Caco-2 (cell line): ENCODE measurements around the gene NQO1. TPM values are rescaled to one million over a fixed set of nuclear protein-coding genes. Genes with fewer than 3 reads are reported as not detected.

Source experiments
- BruUV-seq: library from RNA; stranded (reverse); fragments of 400-500 nt; replicated peaks from 2 replicates; lab custom pipeline; 2021; lab: Mats Ljungman, UMichigan
- CTCF ChIA-PET: fragments of 300-600 bp; sonication (Branson Sonifier 250); formaldehyde crosslinking; loops from one replicate; lab custom pipeline; 2022; ENCODE audit warnings: antibody characterized with exemption; lab: Charles Lee
- POLR2A ChIA-PET: fragments of 300-600 bp; sonication (Branson Sonifier 250); formaldehyde crosslinking; loops from one replicate; lab custom pipeline; 2022; ENCODE audit warnings: antibody characterized with exemption; lab: Charles Lee
- DNase-seq, 2 experiments: peaks; one replicate each; pipeline versions ENCODE4 v3.0.0 to v3.0.0-alpha.2; 2020 to 2022
- H3K27me3 ChIP-seq: replicated peaks from 2 replicates; pipeline ENCODE4 v1.6.0; 2011; ENCODE audit warnings: low read length; ENCODE audit not compliant: control insufficient read depth, insufficient read depth
- H3K36me3 ChIP-seq: 2 replicates; pipeline ENCODE4 v1.5.1; 2011; ENCODE audit warnings: low read length; ENCODE audit not compliant: control insufficient read depth, insufficient read depth
- H3K4me1 ChIP-seq: fragments of 250-450 bp; sonication (Bioruptor Pico); 2 replicates; pipeline ENCODE4 v1.5.1; 2020; ENCODE audit warnings: mild to moderate bottlenecking
- H3K4me3 ChIP-seq: 2 replicates; pipeline ENCODE4 v1.5.1; 2011; ENCODE audit warnings: low read depth, mild to moderate bottlenecking, control low read depth, low read length
- H3K9me3 ChIP-seq: fragments of 250-450 bp; sonication (Bioruptor Pico); 2 replicates; pipeline ENCODE4 v1.5.1; 2020; ENCODE audit warnings: mild to moderate bottlenecking, moderate library complexity
- H3K27ac Mint-ChIP-seq: one replicate; pipeline ENCODE4 v1.8.0; 2022; ENCODE audit warnings: mixed read lengths; ENCODE audit not compliant: unreplicated experiment
- H3K27me3 Mint-ChIP-seq: one replicate; pipeline ENCODE4 v1.8.0; 2022; ENCODE audit warnings: mixed read lengths; ENCODE audit not compliant: insufficient read depth, unreplicated experiment
- H3K36me3 Mint-ChIP-seq: one replicate; pipeline ENCODE4 v1.8.0; 2022; ENCODE audit warnings: mild to moderate bottlenecking, mixed read lengths; ENCODE audit not compliant: insufficient read depth, unreplicated experiment
- H3K4me1 Mint-ChIP-seq: one replicate; pipeline ENCODE4 v1.8.0; 2022; ENCODE audit warnings: low read depth, mixed read lengths; ENCODE audit not compliant: unreplicated experiment
- H3K4me3 Mint-ChIP-seq: one replicate; pipeline ENCODE4 v1.8.0; 2022; ENCODE audit warnings: mild to moderate bottlenecking, moderate library complexity, mixed read lengths; ENCODE audit not compliant: unreplicated experiment
- H3K9me3 Mint-ChIP-seq: one replicate; pipeline ENCODE4 v1.8.0; 2022; ENCODE audit warnings: mixed read lengths; ENCODE audit not compliant: unreplicated experiment
- CTCF ChIP-seq, 2 experiments: fragments of 200-600 bp in 1 of 2; IDR thresholded peaks; 1 replicate in 1 of 2; 2 replicates in 1 of 2; pipeline versions ENCODE4 v1.5.1 to v1.8.0; 2011 to 2022; ENCODE audit warnings: antibody characterized with exemption in 1 of 2, control low read depth in 1 of 2, inconsistent platforms in 1 of 2, low read depth in 1 of 2, low read length in 1 of 2, mild to moderate bottlenecking in 1 of 2, moderate library complexity in 1 of 2; ENCODE audit not compliant: insufficient read depth in 1 of 2, severe bottlenecking in 1 of 2, unreplicated experiment in 1 of 2
- intact Hi-C: fragments of 100-400 bp; cut with micrococcal nuclease; formaldehyde crosslinking; loops from one replicate; pipeline ENCODE4 v1.10.0; 2022; ENCODE audit not compliant: unreplicated experiment
- total RNA-seq: library from RNA; stranded (reverse); gene quantifications from 2 replicates; pipeline ENCODE4 v1.2.3, GENCODE V29; 2022

The NQO1 gene
- total RNA-seq, 1 experiment from 2014 or later, result 119 TPM

DNA sequence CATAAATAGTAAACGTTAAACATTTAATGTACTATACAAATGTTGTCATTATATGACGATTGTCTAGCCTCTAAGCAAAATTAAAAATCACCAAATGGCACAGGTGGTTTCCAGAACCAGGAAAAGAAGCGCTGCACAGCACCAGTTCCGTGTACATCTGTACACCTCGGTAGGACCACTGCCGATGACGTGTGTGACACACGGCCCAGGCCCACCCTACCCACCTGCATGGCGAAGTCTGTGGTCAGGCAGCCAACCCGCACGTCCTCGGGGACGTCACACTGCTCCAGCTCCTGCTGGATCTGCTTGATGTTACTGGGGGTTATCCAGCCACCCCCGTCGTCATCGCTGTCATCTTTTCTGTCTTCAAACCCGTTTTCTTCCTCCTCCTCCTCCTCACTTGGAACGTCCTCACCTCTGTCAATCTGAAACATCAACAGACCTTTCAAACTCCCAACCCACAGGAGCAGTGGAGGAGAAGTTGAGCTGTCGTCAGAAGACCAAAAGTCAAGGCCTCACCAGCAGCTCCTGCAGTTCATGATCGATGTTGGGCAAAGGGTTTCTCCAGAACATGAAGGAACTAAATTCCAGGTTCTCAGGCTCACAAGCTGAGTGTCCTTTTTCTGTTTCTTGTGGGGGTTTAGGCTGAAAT, 22.5 kb upstream of the NQO1 start:
- POLR2A ChIA-PET, result interaction anchor here (0.6 kb wide), 1 partner anchor 24 kb away, joined by 3 read pairs; no protein-coding TSS in a partner anchor
- intact Hi-C loops, result no loop called here

GRCh38 chr16:69747115-69747514, 20.8 kb upstream of the NQO1 start:
- intact Hi-C loops, result no loop called here
- POLR2A ChIA-PET, result no interaction called here
- no peaks in the 10 kb centered on the region for H3K27me3 ChIP-seq
- no peak for TF ChIP-seq CTCF (IDR thresholded peaks at IDR 0.05; ENCODE audit: insufficient read depth in 1 of 2, low read depth in 1 of 2, low read length in 1 of 2, severe bottlenecking in 1 of 2, unreplicated experiment in 1 of 2)
- no peak overlapping the region for H3K4me3 Mint-ChIP-seq
- CTCF ChIA-PET, result no interaction called here
- H3K9me3 ChIP-seq, result no peaks in the 10 kb centered on the region
- peaks cover 9% of the 10 kb centered on the region for H3K36me3 ChIP-seq
- no peak overlapping the region for H3K4me3 ChIP-seq
- H3K4me1 Mint-ChIP-seq, result no peaks in the 10 kb centered on the region
- peaks cover 92% of the 10 kb centered on the region for H3K36me3 Mint-ChIP-seq
- H3K9me3 Mint-ChIP-seq, result no peaks in the 10 kb centered on the region
- no peak for DNase-seq
- H3K4me1 ChIP-seq, result no peaks in the 10 kb centered on the region
- BruUV-seq, result no TSS peak
- no peak overlapping the region for H3K27ac Mint-ChIP-seq
- no peaks in the 10 kb centered on the region for H3K27me3 Mint-ChIP-seq

More for the DNA sequence above, 22.5 kb upstream of the NQO1 start:
- Histone ChIP-seq H3K4me3 (no peak overlapping the region), H3K27me3 (no peaks in the 10 kb centered on the region), H3K36me3 (peaks cover 9% of the 10 kb centered on the region), H3K4me1 (peaks cover 6% of the 10 kb centered on the region; the same call in 1 of the 2 replicates), H3K9me3 (no peaks in the 10 kb centered on the region)
- no TSS peak for BruUV-seq
- Mint-ChIP-seq H3K27me3 (no peaks in the 10 kb centered on the region), H3K36me3 (peaks cover 92% of the 10 kb centered on the region), H3K4me3 (no peak overlapping the region), H3K4me1 (no peaks in the 10 kb centered on the region), H3K9me3 (no peaks in the 10 kb centered on the region), H3K27ac (no peak overlapping the region)
- CTCF ChIA-PET, result no interaction called here
- TF ChIP-seq CTCF (IDR thresholded peaks at IDR 0.05; ENCODE audit: insufficient read depth in 1 of 2, low read depth in 1 of 2, low read length in 1 of 2, severe bottlenecking in 1 of 2, unreplicated experiment in 1 of 2), result no peak
- DNase-seq, result no peak

- ChIA-PET CTCF (no interaction called here), POLR2A (no interaction called here)
- Mint-ChIP-seq H3K4me3 (no peak overlapping the region), H3K27me3 (no peaks in the 10 kb centered on the region), H3K9me3 (no peaks in the 10 kb centered on the region), H3K4me1 (no peaks in the 10 kb centered on the region), H3K27ac (no peak overlapping the region), H3K36me3 (peaks cover 92% of the 10 kb centered on the region)
- TF ChIP-seq CTCF (IDR thresholded peaks at IDR 0.05; ENCODE audit: insufficient read depth in 1 of 2, low read depth in 1 of 2, low read length in 1 of 2, severe bottlenecking in 1 of 2, unreplicated experiment in 1 of 2), result no peak
- no TSS peak for BruUV-seq
- Histone ChIP-seq H3K9me3 (no peaks in the 10 kb centered on the region), H3K27me3 (no peaks in the 10 kb centered on the region), H3K36me3 (peaks cover 7% of the 10 kb centered on the region), H3K4me3 (no peak overlapping the region), H3K4me1 (no peaks in the 10 kb centered on the region)
- intact Hi-C loops, result no loop called here
- DNase-seq, result no peak
Measured at GRCh38 chr16:69745959-69746358, 19.6 kb upstream of the NQO1 start.
